Measurements from ENCODE around the gene BCL2L1.

The BCL2L1 gene

GRCh38 chr20:31691646-31692275 is 30.9 kb downstream of the BCL2L1 start:
- DNase-seq (ENCODE audit: low spot score), result no peak

GRCh38 chr20:31690124-31690666 is 32.5 kb downstream of the BCL2L1 start:
- DNase-seq (ENCODE audit: low spot score), result no peak

- no peak for DNase-seq (ENCODE audit: low spot score)
These were observed 33.5 kb downstream of the BCL2L1 start for GRCh38 chr20:31689141-31689540.

- no peak for DNase-seq (ENCODE audit: low spot score)
These were observed 34.9 kb downstream of the BCL2L1 start for GRCh38 chr20:31687777-31688176.

GRCh38 chr20:31685853-31686643 is 36.6 kb downstream of the BCL2L1 start:
- no peak for DNase-seq (ENCODE audit: low spot score)

- no peak for DNase-seq (ENCODE audit: low spot score)
These were observed 38.3 kb downstream of the BCL2L1 start for GRCh38 chr20:31684153-31685015.

GRCh38 chr20:31682927-31683326 is 39.7 kb downstream of the BCL2L1 start:
- no peak for DNase-seq (ENCODE audit: low spot score)

- no peak for DNase-seq (ENCODE audit: low spot score)
These were observed 40.3 kb downstream of the BCL2L1 start for GRCh38 chr20:31682352-31682751.

GRCh38 chr20:31681769-31682168 is 40.9 kb downstream of the BCL2L1 start:
- DNase-seq (ENCODE audit: low spot score), result no peak

- DNase-seq (ENCODE audit: low spot score), result no peak
These were observed 41.4 kb downstream of the BCL2L1 start for GRCh38 chr20:31681128-31681727.

- no peak for DNase-seq (ENCODE audit: low spot score)
These were observed 42.2 kb downstream of the BCL2L1 start for GRCh38 chr20:31680286-31681127.

GRCh38 chr20:31679357-31680285 is 43.0 kb downstream of the BCL2L1 start:
- no peak for DNase-seq (ENCODE audit: low spot score)

- DNase-seq (ENCODE audit: low spot score), result no peak
These were observed 44.0 kb downstream of the BCL2L1 start for GRCh38 chr20:31678389-31679356.

GRCh38 chr20:31677553-31678260 is 45.0 kb downstream of the BCL2L1 start:
- DNase-seq (ENCODE audit: low spot score), result no peak

GRCh38 chr20:31676609-31676989 is 46.1 kb downstream of the BCL2L1 start:
- no peak for DNase-seq (ENCODE audit: low spot score)

GRCh38 chr20:31675828-31676608 is 46.6 kb downstream of the BCL2L1 start:
- DNase-seq (ENCODE audit: low spot score), result no peak

Data from RKO (cell line).